HEK293 (cell line): ENCODE data around the gene SETD9.

ENCODE experiments used
- CTCF ChIA-PET: fragments of 350-600 bp; formaldehyde crosslinking; extraction: SDS; loops from one replicate; lab custom pipeline; 2021; ENCODE audit warnings: antibody characterized with exemption; lab: Yijun Ruan, JAX
- POLR2A ChIA-PET: fragments of 300-600 bp; formaldehyde crosslinking; extraction: SDS; loops from one replicate; lab custom pipeline; 2020; ENCODE audit warnings: antibody characterized with exemption, inconsistent platforms; lab: Yijun Ruan, JAX
- H3K27ac ChIP-seq: fragments of 200-500 bp; sonication (Bioruptor generic); 2 replicates; pipeline ENCODE4 v1.5.1; 2014; ENCODE audit warnings: low read depth, low read length, control low read depth, inconsistent platforms; ENCODE audit errors: extremely low read depth
- H3K36me3 ChIP-seq, 2 experiments: fragments of 200-500 bp in 1 of 2; sonication (Bioruptor generic) in 1 of 2; 1 replicate in 1 of 2; 2 replicates in 1 of 2; pipeline ENCODE4 v1.5.1; 2014 to 2017; ENCODE audit warnings: inconsistent platforms in 2 of 2, low read length in 2 of 2; ENCODE audit not compliant: control insufficient read depth in 2 of 2, insufficient read depth in 1 of 2
- H3K4me1 ChIP-seq: fragments of 200-500 bp; sonication (Bioruptor generic); 2 replicates; pipeline ENCODE4 v1.5.1; 2014; ENCODE audit warnings: mild to moderate bottlenecking, low read length, inconsistent platforms; ENCODE audit not compliant: control insufficient read depth, insufficient read depth
- H3K4me3 ChIP-seq: 2 replicates; pipeline ENCODE4 v1.5.1; 2011; ENCODE audit warnings: low read depth, mild to moderate bottlenecking, control low read depth, low read length, moderate library complexity
- H3K9me3 ChIP-seq: fragments of 200-500 bp; sonication (Bioruptor generic); 2 replicates; pipeline ENCODE4 v1.5.1; 2014; ENCODE audit warnings: low read depth, low read length, inconsistent platforms; ENCODE audit not compliant: control insufficient read depth, insufficient read depth
- AEBP2 ChIP-seq: fragments of 450-650 bp; formaldehyde crosslinking; IDR thresholded peaks from 2 replicates; pipeline ENCODE4 v1.5.1; 2016; ENCODE audit warnings: missing biosample characterization, missing genetic modification characterization, borderline replicate concordance
- GFI1B ChIP-seq: fragments of 450-650 bp; formaldehyde crosslinking; IDR thresholded peaks from 2 replicates; pipeline ENCODE4 v1.5.1; 2016; ENCODE audit warnings: missing biosample characterization, missing genetic modification characterization
- KLF16 ChIP-seq: fragments of 450-650 bp; formaldehyde crosslinking; IDR thresholded peaks from 2 replicates; pipeline ENCODE4 v1.5.1; 2017; ENCODE audit warnings: missing biosample characterization, missing genetic modification characterization
- KLF8 ChIP-seq: fragments of 450-650 bp; formaldehyde crosslinking; IDR thresholded peaks from 2 replicates; pipeline ENCODE4 v1.5.1; 2016; ENCODE audit warnings: missing biosample characterization, missing genetic modification characterization
- PRDM4 ChIP-seq: fragments of 450-650 bp; formaldehyde crosslinking; IDR thresholded peaks from 2 replicates; pipeline ENCODE4 v1.5.1; 2017; ENCODE audit warnings: missing biosample characterization, missing genetic modification characterization
- PRDM6 ChIP-seq: fragments of 450-650 bp; formaldehyde crosslinking; IDR thresholded peaks from 2 replicates; pipeline ENCODE4 v1.5.1; 2017; ENCODE audit warnings: missing biosample characterization, missing genetic modification characterization
- SCRT1 ChIP-seq: fragments of 450-650 bp; formaldehyde crosslinking; IDR thresholded peaks from 2 replicates; pipeline ENCODE4 v1.5.1; 2016; ENCODE audit warnings: missing biosample characterization, missing genetic modification characterization, borderline replicate concordance
- SP7 ChIP-seq: fragments of 450-650 bp; formaldehyde crosslinking; IDR thresholded peaks from 2 replicates; pipeline ENCODE4 v1.5.1; 2016; ENCODE audit warnings: missing biosample characterization, missing genetic modification characterization
- ZBTB48 ChIP-seq: fragments of 450-650 bp; formaldehyde crosslinking; IDR thresholded peaks from 2 replicates; pipeline ENCODE4 v1.5.1; 2016; ENCODE audit warnings: missing biosample characterization, missing genetic modification characterization
- ZNF157 ChIP-seq: fragments of 450-650 bp; formaldehyde crosslinking; IDR thresholded peaks from 2 replicates; pipeline ENCODE4 v1.5.1; 2016; ENCODE audit warnings: missing biosample characterization, missing genetic modification characterization
- ZNF175 ChIP-seq: fragments of 450-650 bp; formaldehyde crosslinking; IDR thresholded peaks from 2 replicates; pipeline ENCODE4 v1.5.1; 2016; ENCODE audit warnings: missing biosample characterization, missing genetic modification characterization
- ZNF211 ChIP-seq: fragments of 450-650 bp; formaldehyde crosslinking; IDR thresholded peaks from 2 replicates; pipeline ENCODE4 v1.5.1; 2016; ENCODE audit warnings: low read depth, missing biosample characterization, missing genetic modification characterization
- ZNF341 ChIP-seq: fragments of 450-650 bp; formaldehyde crosslinking; IDR thresholded peaks from 2 replicates; pipeline ENCODE4; 2016; ENCODE audit warnings: low read depth, missing biosample characterization, missing genetic modification characterization
- ZNF350 ChIP-seq: fragments of 450-650 bp; formaldehyde crosslinking; IDR thresholded peaks from 2 replicates; pipeline ENCODE4 v1.5.0; 2017; ENCODE audit warnings: missing biosample characterization, mild to moderate bottlenecking, missing genetic modification characterization
- ZNF48 ChIP-seq: fragments of 450-650 bp; formaldehyde crosslinking; IDR thresholded peaks from 2 replicates; pipeline ENCODE4 v1.5.1; 2016; ENCODE audit warnings: missing biosample characterization, missing genetic modification characterization
- ZNF555 ChIP-seq: fragments of 450-650 bp; formaldehyde crosslinking; conservative IDR thresholded peaks from 2 replicates; pipeline ENCODE4 v1.5.1; 2017; ENCODE audit warnings: missing biosample characterization, mild to moderate bottlenecking, missing genetic modification characterization, inconsistent platforms
- ZNF624 ChIP-seq: fragments of 450-650 bp; formaldehyde crosslinking; IDR thresholded peaks from 2 replicates; pipeline ENCODE4 v1.5.1; 2017; ENCODE audit warnings: missing biosample characterization, missing genetic modification characterization
- ZNF626 ChIP-seq: fragments of 450-650 bp; sonication (Bioruptor Pico); formaldehyde crosslinking; IDR thresholded peaks from 2 replicates; pipeline ENCODE4 v1.5.1; 2018; ENCODE audit warnings: missing biosample characterization, missing genetic modification characterization, inconsistent platforms
- ZNF645 ChIP-seq: fragments of 450-650 bp; formaldehyde crosslinking; IDR thresholded peaks from 2 replicates; pipeline ENCODE4; 2016; ENCODE audit warnings: missing biosample characterization, missing genetic modification characterization
- ZNF654 ChIP-seq: fragments of 450-650 bp; formaldehyde crosslinking; IDR thresholded peaks from 2 replicates; pipeline ENCODE4 v1.5.1; 2016; ENCODE audit warnings: low read depth, missing biosample characterization, missing genetic modification characterization
- ZNF658 ChIP-seq: fragments of 450-650 bp; formaldehyde crosslinking; IDR thresholded peaks from 2 replicates; pipeline ENCODE4; 2016; ENCODE audit warnings: missing biosample characterization, missing genetic modification characterization
- ZNF707 ChIP-seq: fragments of 450-650 bp; formaldehyde crosslinking; IDR thresholded peaks from 2 replicates; pipeline ENCODE4 v1.5.1; 2016; ENCODE audit warnings: missing biosample characterization, missing genetic modification characterization
- ZNF768 ChIP-seq: fragments of 450-650 bp; formaldehyde crosslinking; IDR thresholded peaks from 2 replicates; pipeline ENCODE4 v1.5.1; 2018; ENCODE audit warnings: missing biosample characterization, mild to moderate bottlenecking, missing genetic modification characterization
- ZNF776 ChIP-seq: fragments of 450-650 bp; formaldehyde crosslinking; IDR thresholded peaks from 2 replicates; pipeline ENCODE4 v1.5.0; 2017; ENCODE audit warnings: missing biosample characterization, missing genetic modification characterization, borderline replicate concordance
- ZNF791 ChIP-seq: fragments of 450-650 bp; formaldehyde crosslinking; IDR thresholded peaks from 2 replicates; pipeline ENCODE4 v1.5.1; 2016; ENCODE audit warnings: missing biosample characterization, missing genetic modification characterization
- ZSCAN4 ChIP-seq: fragments of 450-650 bp; formaldehyde crosslinking; IDR thresholded peaks from 2 replicates; pipeline ENCODE4 v1.5.1; 2017; ENCODE audit warnings: missing biosample characterization, missing genetic modification characterization

SETD9 gene

GRCh38 chr5:56913766-56914165 lies 4.4 kb downstream of the SETD9 start:
- CTCF ChIA-PET, result interaction anchor here (1.6 kb wide), 1 partner anchor 225 kb away, joined by 7 read pairs; no protein-coding TSS in a partner anchor

GRCh38 chr5:56914678-56915077 lies 5.3 kb downstream of the SETD9 start:
- ChIA-PET CTCF (interaction anchor here (1.6 kb wide), 1 partner anchor 224 kb away, joined by 7 read pairs; no protein-coding TSS in a partner anchor), POLR2A (interaction anchor here (2.2 kb wide), 1 partner anchor 36 kb away, joined by 5 read pairs; no protein-coding TSS in a partner anchor)
- no peak for TF ChIP-seq ZNF626
- TF ChIP-seq SCRT1 (tag by site-specific recombination), result no peak
- TF ChIP-seq GFI1B, result no peak
- no peak for TF ChIP-seq PRDM6
- no peak for TF ChIP-seq ZNF48 (tag by site-specific recombination)
- TF ChIP-seq ZBTB48 (tag by site-specific recombination), result no peak
- TF ChIP-seq ZSCAN4 (tag by site-specific recombination), result no peak
- no peak for TF ChIP-seq ZNF776 (tag by site-specific recombination)
- no peak for TF ChIP-seq ZNF175 (tag by site-specific recombination)
- TF ChIP-seq ZNF791 (tag by site-specific recombination), result no peak
- TF ChIP-seq KLF16 (tag by site-specific recombination), result no peak
- no peak for TF ChIP-seq ZNF157
- TF ChIP-seq ZNF654 (tag by site-specific recombination), result no peak
- H3K36me3 ChIP-seq, result peaks cover 2 to 7% of the 10 kb centered on the region in 2 experiments
- no peaks in the 10 kb centered on the region for H3K9me3 ChIP-seq
- H3K4me3 ChIP-seq, result no peak overlapping the region
- no peaks in the 10 kb centered on the region for H3K4me1 ChIP-seq
- no peak overlapping the region for H3K27ac ChIP-seq

More at GRCh38 chr5:56913766-56914165, 4.4 kb downstream of the SETD9 start:
- Histone ChIP-seq H3K27ac (no peak overlapping the region), H3K4me1 (no peaks in the 10 kb centered on the region), H3K4me3 (no peak overlapping the region), H3K36me3 (peaks cover 0 to 7% of the 10 kb centered on the region in 2 experiments; a peak in 2 of 3 replicates), H3K9me3 (no peaks in the 10 kb centered on the region)
- POLR2A ChIA-PET, result interaction anchor here (0.7 kb wide), 1 partner anchor 30 kb away, joined by 3 read pairs; no protein-coding TSS in a partner anchor
- no peak for TF ChIP-seq AEBP2
- no peak for TF ChIP-seq ZNF645

- no peak overlapping the region for H3K27ac ChIP-seq
- POLR2A ChIA-PET, result no interaction called here
- H3K4me1 ChIP-seq, result no peaks in the 10 kb centered on the region
- peaks cover 14 to 25% of the 10 kb centered on the region in 2 experiments for H3K36me3 ChIP-seq
- H3K9me3 ChIP-seq, result no peaks in the 10 kb centered on the region
- no peak overlapping the region for H3K4me3 ChIP-seq
- CTCF ChIA-PET, result interaction anchor here (0.5 to 2.3 kb wide), 3 partner anchors 16 to 254 kb away, joined by 3 to 12 read pairs (median 3); no protein-coding TSS in a partner anchor
- TF ChIP-seq SP7 (tag by site-specific recombination) (no peak), PRDM4 (tag by site-specific recombination) (no peak), ZNF555 (no peak), ZNF624 (tag by site-specific recombination) (no peak), KLF8 (tag by site-specific recombination) (no peak), ZNF707 (tag by site-specific recombination) (no peak), ZNF658 (tag by site-specific recombination) (no peak), ZNF341 (tag by site-specific recombination) (no peak), ZNF350 (tag by site-specific recombination) (no peak), ZNF768 (tag by site-specific recombination) (no peak), ZNF211 (tag by site-specific recombination) (no peak)
These were observed 8.1 kb downstream of the SETD9 start for GRCh38 chr5:56917534-56917933.
